Uterus (tissue), 2 donors: Measurements from ENCODE around the gene MUC13.

ENCODE experiments used
- CTCF ChIP-seq, 4 experiments: fragments of 200-600 bp in 2 of 4; fragments of 450-650 bp in 2 of 4; sonication (generic) in 2 of 4; IDR thresholded peaks; one replicate each; pipeline ENCODE4 v1.5.1; 2016 to 2019; ENCODE audit warnings: antibody characterized with exemption in 4 of 4, mild to moderate bottlenecking in 2 of 4, moderate library complexity in 1 of 4
- POLR2A ChIP-seq, 2 donors: fragments of 450-650 bp; IDR thresholded peaks; one replicate each; pipeline ENCODE4 v1.6.1; 2016; ENCODE audit warnings: antibody characterized with exemption in 2 of 2, mild to moderate bottlenecking in 1 of 2, moderate library complexity in 1 of 2

- no peak for TF ChIP-seq CTCF (IDR thresholded peaks at IDR 0.05)
- TF ChIP-seq POLR2A (IDR thresholded peaks at IDR 0.05), result no peak
Observed at GRCh38 chr3:124963755-124964154, 29.2 kb upstream of the MUC13 start.
